OCI-LY7 (cell line): ENCODE data around the gene DNAJC7. TPM values are rescaled to one million over a fixed set of nuclear protein-coding genes. Genes with fewer than 3 reads are reported as not detected.

ENCODE experiments used
- BruUV-seq: library from RNA; stranded (reverse); fragments of 400-500 nt; replicated peaks from 2 replicates; lab custom pipeline; 2021; lab: Mats Ljungman, UMichigan
- CTCF ChIA-PET: fragments of 300-600 bp; sonication (Branson Sonifier 250); formaldehyde crosslinking; loops from one replicate; lab custom pipeline; 2022; ENCODE audit warnings: antibody characterized with exemption; ENCODE audit not compliant: unreplicated experiment; lab: Charles Lee
- POLR2A ChIA-PET: fragments of 300-600 bp; sonication (Branson Sonifier 250); formaldehyde crosslinking; loops from one replicate; lab custom pipeline; 2022; ENCODE audit warnings: antibody characterized with exemption; lab: Charles Lee
- DNase-seq: peaks from one replicate; pipeline ENCODE4 v3.0.0-alpha.2; 2015; ENCODE audit warnings: low spot score
- H2AFZ ChIP-seq: fragments of 200-600 bp; sonication (generic), shearing (Covaris generic); 2 replicates; pipeline ENCODE4 v1.6.1; 2014; ENCODE audit warnings: mild to moderate bottlenecking, antibody characterized with exemption, low read length, moderate library complexity
- H3K27ac ChIP-seq: fragments of 200-600 bp; sonication (generic); 2 replicates; pipeline ENCODE4 v1.5.1; 2014; ENCODE audit warnings: mixed run types, low read depth, mild to moderate bottlenecking, moderate library complexity, low read length, inconsistent platforms; ENCODE audit not compliant: poor library complexity, severe bottlenecking
- H3K36me3 ChIP-seq: fragments of 200-600 bp; sonication (generic); 2 replicates; pipeline ENCODE4 v1.6.1; 2014; ENCODE audit warnings: mild to moderate bottlenecking, antibody characterized with exemption, low read length, moderate library complexity, mixed read lengths; ENCODE audit not compliant: insufficient read depth
- H3K4me1 ChIP-seq: fragments of 200-600 bp; sonication (generic); 2 replicates; pipeline ENCODE4 v1.5.1; 2014; ENCODE audit warnings: mild to moderate bottlenecking, low read length; ENCODE audit not compliant: insufficient read depth, poor library complexity, severe bottlenecking
- H3K4me2 ChIP-seq: fragments of 200-600 bp; sonication (generic); 2 replicates; pipeline ENCODE4 v1.6.1; 2014; ENCODE audit warnings: mild to moderate bottlenecking, low read length
- H3K4me3 ChIP-seq: fragments of 200-600 bp; sonication (generic); 2 replicates; pipeline ENCODE4 v1.5.1; 2014; ENCODE audit warnings: mild to moderate bottlenecking, low read depth, low read length; ENCODE audit not compliant: poor library complexity, severe bottlenecking
- H3K79me2 ChIP-seq: fragments of 200-600 bp; sonication (generic); 2 replicates; pipeline ENCODE4 v1.6.1; 2016; ENCODE audit warnings: low read depth, mild to moderate bottlenecking, low read length, moderate library complexity, mixed read lengths; ENCODE audit not compliant: insufficient read depth
- H3K9me2 ChIP-seq: fragments of 200-600 bp; sonication (generic); 2 replicates; pipeline ENCODE4 v1.6.1; 2016; ENCODE audit warnings: mild to moderate bottlenecking, low read length, mixed read lengths; ENCODE audit not compliant: insufficient read depth
- H3K9me3 ChIP-seq: fragments of 200-600 bp; sonication (generic); 2 replicates; pipeline ENCODE4 v1.6.1; 2014; ENCODE audit warnings: mild to moderate bottlenecking, mixed run types, low read length, mixed read lengths
- H4K20me1 ChIP-seq: fragments of 200-600 bp; sonication (generic); 2 replicates; pipeline ENCODE4 v1.6.1; 2014; ENCODE audit warnings: mild to moderate bottlenecking, antibody characterized with exemption, low read length, moderate library complexity, mixed read lengths; ENCODE audit not compliant: insufficient read depth
- CTCF ChIP-seq: fragments of 200-600 bp; sonication (generic); conservative IDR thresholded peaks from 2 replicates; pipeline ENCODE4 v1.5.1; 2014; ENCODE audit warnings: mild to moderate bottlenecking, antibody characterized with exemption, low read length, moderate library complexity, mixed read lengths
- EZH2phosphoT487 ChIP-seq: fragments of 200-600 bp; sonication (generic); IDR thresholded peaks from 2 replicates; pipeline ENCODE4 v1.6.1; 2018; ENCODE audit warnings: low read depth, borderline replicate concordance, mild to moderate bottlenecking, mixed run types, antibody characterized with exemption, low read length, moderate library complexity, mixed read lengths
- intact Hi-C: fragments of 100-400 bp; cut with micrococcal nuclease; formaldehyde crosslinking; loops from one replicate; pipeline ENCODE4 v1.10.0; 2022; ENCODE audit not compliant: unreplicated experiment
- total RNA-seq, 2 experiments: library from RNA; depleted of rRNA in 1 of 2; stranded (reverse); fragments of >200 nt in 1 of 2; shearing (Covaris generic) in 1 of 2; gene quantifications; 2 replicates each; pipeline ENCODE4 v1.2.3, GENCODE V29; 2014 to 2022

DNAJC7 gene
- total RNA-seq, 2 experiments from 2014 or later: 76.4 to 124 TPM

DNA sequence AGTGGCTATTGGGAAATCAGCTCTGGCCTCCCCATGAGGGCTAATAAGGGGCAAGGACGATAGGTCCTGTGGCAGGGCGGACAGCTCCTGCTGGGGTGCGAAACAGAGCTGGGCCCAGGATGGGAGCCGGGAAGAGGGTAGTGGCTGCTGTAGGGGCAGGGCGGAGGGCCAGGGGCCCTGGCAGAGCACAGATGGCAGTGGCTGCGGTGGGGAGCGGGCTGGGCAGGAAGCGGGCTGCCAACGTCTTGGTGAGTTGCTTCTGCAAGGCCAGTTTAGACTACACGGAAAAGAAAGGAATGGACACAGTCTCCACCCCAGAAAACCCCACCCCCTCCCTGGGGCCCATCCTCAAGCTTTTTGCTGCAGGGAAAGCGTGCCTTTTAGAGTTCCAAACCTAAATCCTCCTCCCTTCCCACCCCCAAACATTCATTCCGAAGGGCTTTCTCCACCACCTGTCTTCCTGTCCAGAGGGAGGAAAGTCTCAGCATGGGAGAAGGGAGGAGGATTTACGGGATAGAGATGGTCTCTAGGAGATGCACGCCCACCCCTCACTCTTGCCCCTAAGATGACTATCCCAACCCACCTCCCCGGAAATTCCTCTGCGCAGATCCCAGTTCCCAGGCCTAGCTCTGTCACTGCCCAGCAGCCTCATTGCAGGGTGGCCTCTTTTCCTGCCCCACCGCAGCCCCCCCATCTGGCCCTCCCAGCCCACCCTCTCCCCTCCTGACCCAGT, 9.8 kb upstream of the DNAJC7 start:
- no peaks in the 10 kb centered on the region for H3K9me2 ChIP-seq
- ChIA-PET POLR2A (interaction anchor here (0.6 to 1.5 kb wide), 4 partner anchors 10 to 997 kb away, joined by 3 to 7 read pairs (median 3); partner anchors contain the start of gene DNAJC7), CTCF (no interaction called here)
- no peak overlapping the region for H3K4me3 ChIP-seq
- peaks cover 31% of the 10 kb centered on the region for H3K36me3 ChIP-seq
- H3K79me2 ChIP-seq: no peaks in the 10 kb centered on the region
- BruUV-seq: no TSS peak
- no peak overlapping the region for H3K4me2 ChIP-seq
- H3K27ac ChIP-seq: no peak overlapping the region
- intact Hi-C loops: no loop called here
- H3K4me1 ChIP-seq: peaks cover 16% of the 10 kb centered on the region
- no peaks in the 10 kb centered on the region for H4K20me1 ChIP-seq
- no peaks in the 10 kb centered on the region for H3K9me3 ChIP-seq
- TF ChIP-seq CTCF: no peak
- no peak for TF ChIP-seq EZH2phosphoT487
- DNase-seq: no peak
- no peak overlapping the region for H2AFZ ChIP-seq

DNA sequence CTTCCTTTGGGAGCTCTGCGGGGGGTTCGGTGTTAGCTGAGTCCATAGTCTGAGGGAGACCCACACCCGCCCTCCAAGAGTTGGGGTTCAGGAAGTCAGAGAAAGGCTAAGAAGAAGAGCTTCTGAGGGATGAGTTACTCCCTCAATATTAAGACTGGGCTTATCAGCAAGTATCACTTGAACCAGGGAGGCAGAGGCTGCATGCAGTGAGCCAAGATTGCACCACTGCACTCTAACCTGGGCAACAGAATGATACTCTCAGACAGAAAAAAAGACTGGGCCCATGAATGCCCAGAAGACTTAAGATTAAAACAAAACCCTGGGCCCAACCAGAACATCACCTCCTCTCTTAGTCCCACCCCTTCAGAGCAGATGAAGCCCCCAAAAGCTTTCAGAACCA, 8.7 kb upstream of the DNAJC7 start:
- peaks cover 3% of the 10 kb centered on the region; the same call in 1 of the 2 replicates for H3K79me2 ChIP-seq
- no peaks in the 10 kb centered on the region for H3K9me3 ChIP-seq
- intact Hi-C loops: loop anchor here (1.0 to 2.0 kb wide), 4 partner anchors 41 to 155 kb away; partner anchors contain the start of genes KCNH4 and ZNF385C
- no peaks in the 10 kb centered on the region for H3K9me2 ChIP-seq
- no TSS peak for BruUV-seq
- DNase-seq: no peak
- H2AFZ ChIP-seq: no peak overlapping the region
- CTCF ChIA-PET: no interaction called here
- no peaks in the 10 kb centered on the region for H4K20me1 ChIP-seq
- TF ChIP-seq EZH2phosphoT487 (no peak), CTCF (no peak)
- H3K4me1 ChIP-seq: peaks cover 21% of the 10 kb centered on the region
- H3K27ac ChIP-seq: no peak overlapping the region
- no peak overlapping the region for H3K4me3 ChIP-seq
- no peak overlapping the region for H3K4me2 ChIP-seq
- H3K36me3 ChIP-seq: peaks cover 31% of the 10 kb centered on the region
- POLR2A ChIA-PET: interaction anchor here (1.1 to 1.5 kb wide), 2 partner anchors 9 to 95 kb away, joined by 3 read pairs; partner anchors contain the start of genes DNAJC7 and KAT2A

GRCh38 chr17:42025191-42025579, 7.9 kb upstream of the DNAJC7 start:
- BruUV-seq: no TSS peak
- H2AFZ ChIP-seq: no peak overlapping the region
- CTCF ChIA-PET: no interaction called here
- no peak overlapping the region for H3K4me3 ChIP-seq
- POLR2A ChIA-PET: interaction anchor here (1.1 kb wide), 1 partner anchor 96 kb away, joined by 3 read pairs; the partner anchor contains the start of gene KAT2A
- no peaks in the 10 kb centered on the region for H4K20me1 ChIP-seq
- DNase-seq: no peak
- H3K9me3 ChIP-seq: no peaks in the 10 kb centered on the region
- peak overlapping the region; percentile 70 for H3K4me2 ChIP-seq
- intact Hi-C loops: loop anchor here (1.0 to 2.0 kb wide), 4 partner anchors 42 to 156 kb away; partner anchors contain the start of genes KCNH4 and ZNF385C
- TF ChIP-seq CTCF (peak; percentile 67; the same call in 1 of the 2 replicates), EZH2phosphoT487 (no peak)
- H3K36me3 ChIP-seq: peaks cover 31% of the 10 kb centered on the region
- peaks cover 26% of the 10 kb centered on the region for H3K4me1 ChIP-seq
- no peaks in the 10 kb centered on the region for H3K9me2 ChIP-seq
- peak overlapping the region; percentile 53 for H3K27ac ChIP-seq
- peaks cover 10% of the 10 kb centered on the region; the same call in 1 of the 2 replicates for H3K79me2 ChIP-seq
